ENCODE results near the gene ANTKMT.

DNA sequence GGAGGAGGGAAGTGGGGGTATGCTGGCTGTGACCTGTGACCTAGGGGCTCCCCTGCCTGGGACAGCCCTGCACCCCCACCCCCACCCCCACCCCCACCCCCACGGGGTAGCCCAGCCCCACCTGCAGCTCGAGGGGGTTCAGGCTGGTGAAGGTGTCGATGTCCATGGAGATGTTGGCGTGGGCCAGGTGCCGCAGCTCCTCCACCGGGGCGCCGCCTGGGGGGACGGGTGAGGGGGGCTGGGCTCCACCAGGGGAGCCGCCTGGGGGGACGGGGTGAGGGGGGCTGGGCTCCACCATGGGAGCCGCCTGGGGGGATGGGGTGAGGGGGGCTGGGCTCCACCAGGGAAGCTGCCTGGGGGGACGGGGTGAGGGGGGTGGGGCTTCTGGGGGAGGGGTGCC is 49.5 kb downstream of the ANTKMT start:
- TF ChIP-seq EZH2 (IDR thresholded peaks at IDR 0.05) = no peak
- no peak for TF ChIP-seq POLR2AphosphoS5 (IDR thresholded peaks at IDR 0.05; ENCODE audit: borderline replicate concordance, low read depth, low read length)
